B cell (primary cell): ENCODE measurements around the gene MEIS3. TPM values are rescaled to one million over a fixed set of nuclear protein-coding genes. Genes with fewer than 3 reads are reported as not detected.

ENCODE experiments used
- ATAC-seq: fragments of 200-7000 bp; cut with Tn5 transposase; one replicate; pipeline ENCODE4 v1.10.0; 2021; ENCODE audit warnings: low read depth, mild to moderate bottlenecking, moderate number of reproducible peaks, moderate library complexity
- CTCF ChIA-PET: fragments of 350-600 bp; sonication (Branson Sonifier 250); formaldehyde crosslinking; loops from one replicate; lab custom pipeline; 2021; ENCODE audit warnings: antibody characterized with exemption, inconsistent platforms; lab: Charles Lee
- POLR2A ChIA-PET: fragments of 350-600 bp; sonication (Branson Sonifier 250); formaldehyde crosslinking; loops from one replicate; lab custom pipeline; 2021; ENCODE audit warnings: antibody characterized with exemption; lab: Charles Lee
- DNase-seq: peaks from one replicate; pipeline ENCODE4 v3.0.0; 2013
- H2AFZ ChIP-seq: 2 replicates; pipeline ENCODE4 v1.6.1; 2012; ENCODE audit warnings: mild to moderate bottlenecking, low read depth, low read length; ENCODE audit not compliant: insufficient read depth, poor library complexity, severe bottlenecking
- H3K27ac ChIP-seq, 2 donors: 1 replicate in 1 of 2; 2 replicates in 1 of 2; pipeline ENCODE4 v1.5.1; 2012 to 2013; ENCODE audit warnings: low read length in 2 of 2, mild to moderate bottlenecking in 2 of 2, moderate library complexity in 1 of 2
- H3K27me3 ChIP-seq, 4 experiments: fragments of 200-600 bp in 1 of 4; sonication (generic) in 1 of 4; replicated peaks in 1 of 4; 1 replicate in 2 of 4; 2 replicates in 2 of 4; pipeline versions ENCODE4 v1.6.1 to v1.7.0; 2013 to 2016; ENCODE audit warnings: low read length in 3 of 4, mild to moderate bottlenecking in 2 of 4, mixed read lengths in 1 of 4, moderate library complexity in 1 of 4; ENCODE audit not compliant: insufficient read depth in 4 of 4, control insufficient read depth in 3 of 4; ENCODE audit errors: control extremely low read depth in 1 of 4
- H3K36me3 ChIP-seq, 2 experiments: replicated peaks in 1 of 2; 1 replicate in 1 of 2; 2 replicates in 1 of 2; pipeline versions ENCODE4 v1.6.1 to v1.7.1; 2013; ENCODE audit warnings: low read length in 1 of 2; ENCODE audit not compliant: insufficient read depth in 2 of 2, control insufficient read depth in 1 of 2; ENCODE audit errors: control extremely low read depth in 1 of 2, extremely low read depth in 1 of 2
- H3K4me1 ChIP-seq, 2 donors: fragments of 200-600 bp in 1 of 2; sonication (generic) in 1 of 2; 1 replicate in 1 of 2; 2 replicates in 1 of 2; pipeline versions ENCODE4 v1.5.1 to v1.6.1; 2013 to 2017; ENCODE audit warnings: low read length in 2 of 2; ENCODE audit not compliant: control insufficient read depth in 2 of 2, insufficient read depth in 2 of 2
- H3K4me2 ChIP-seq: replicated peaks from 2 replicates; pipeline ENCODE3; 2012; ENCODE audit warnings: mild to moderate bottlenecking, low read depth, low read length; ENCODE audit not compliant: poor library complexity, severe bottlenecking
- H3K4me3 ChIP-seq, 5 experiments: fragments of 200-600 bp in 1 of 5; sonication (generic) in 1 of 5; 1 replicate in 3 of 5; 2 replicates in 2 of 5; pipeline versions ENCODE4 v1.5.1 to v1.7.0; 2011 to 2016; ENCODE audit warnings: low read length in 4 of 5, mild to moderate bottlenecking in 4 of 5, low read depth in 2 of 5, control low read depth in 1 of 5, moderate library complexity in 1 of 5; ENCODE audit not compliant: insufficient read depth in 1 of 5; ENCODE audit errors: control extremely low read depth in 1 of 5, extremely low read depth in 1 of 5
- H3K79me2 ChIP-seq: fragments of 200-600 bp; sonication (generic); one replicate; pipeline ENCODE4 v1.6.0; 2016; ENCODE audit warnings: low read length; ENCODE audit not compliant: control insufficient read depth, insufficient read depth
- H3K9ac ChIP-seq: fragments of 200-600 bp; sonication (generic); 2 replicates; pipeline ENCODE4 v1.6.1; 2017; ENCODE audit warnings: mild to moderate bottlenecking, low read length, moderate library complexity
- H3K9me3 ChIP-seq, 3 donors: one replicate each; pipeline versions ENCODE4 v1.6.1 to v1.7.1; 2013; ENCODE audit warnings: low read length in 2 of 3; ENCODE audit not compliant: control insufficient read depth in 2 of 3, insufficient read depth in 1 of 3; ENCODE audit errors: control extremely low read depth in 1 of 3
- H4K20me1 ChIP-seq: 2 replicates; pipeline ENCODE4 v1.6.0; 2012; ENCODE audit warnings: mild to moderate bottlenecking, low read length; ENCODE audit not compliant: insufficient read depth, control insufficient read depth, poor library complexity, severe bottlenecking
- H3K27ac Mint-ChIP-seq: one replicate; pipeline ENCODE4 v1.8.0; 2021; ENCODE audit warnings: mixed read lengths
- H3K27me3 Mint-ChIP-seq: one replicate; pipeline ENCODE4 v1.8.0; 2021; ENCODE audit warnings: mixed read lengths
- H3K4me1 Mint-ChIP-seq: one replicate; pipeline ENCODE4 v1.8.0; 2021; ENCODE audit warnings: mixed read lengths
- H3K4me3 Mint-ChIP-seq: one replicate; pipeline ENCODE4 v1.8.0; 2021; ENCODE audit warnings: mixed read lengths
- H3K9me3 Mint-ChIP-seq: one replicate; pipeline ENCODE4 v1.8.0; 2022; ENCODE audit warnings: mixed read lengths; ENCODE audit not compliant: insufficient read depth
- EZH2 ChIP-seq: IDR thresholded peaks from 2 replicates; pipeline ENCODE4 v1.6.1; 2012; ENCODE audit warnings: borderline replicate concordance, low read depth, mild to moderate bottlenecking, moderate library complexity, low read length; ENCODE audit not compliant: insufficient read depth, poor library complexity, severe bottlenecking
- WGBS: methylation state at CpG from one replicate; pipeline ENCODE4 v1.1.5; 2013; ENCODE audit warnings: missing lambda C conversion rate; ENCODE audit not compliant: insufficient coverage; 5-methylcytosine and 5-hydroxymethylcytosine counted together
- intact Hi-C: fragments of 100-400 bp; cut with micrococcal nuclease; formaldehyde crosslinking; loops from one replicate; pipeline ENCODE4 v1.10.0; 2022
- polyA plus RNA-seq: library from polyadenylated mRNA; depleted of rRNA; stranded (reverse); fragments of >200 nt; gene quantifications from 2 replicates; pipeline ENCODE4 v1.2.3, GENCODE V29; 2012
- total RNA-seq, 2 donors: library from RNA; stranded (reverse); fragments of 120-200 nt in 1 of 2; gene quantifications; 1 replicate in 1 of 2; 2 replicates in 1 of 2; pipeline versions ENCODE4 v1.2.3 to v1.2.4, GENCODE V29; 2013 to 2022
- TF ChIP-seq, protein P1 (sequence below): fragments of 200-600 bp; IDR thresholded peaks from one replicate; pipeline ENCODE4 v1.8.0; 2022; ENCODE audit warnings: antibody characterized with exemption, mild to moderate bottlenecking

The MEIS3 gene
- total and polyA plus RNA-seq, 2 donors (not counting 1 experiment from before 2014, with no cell fraction given): not detected

GRCh38 chr19:47446534-47447469, 27.5 kb upstream of the MEIS3 start:
- H3K9me3 ChIP-seq: peaks cover 0 to 44% (median 6%) of the 10 kb centered on the region in 3 donors
- Mint-ChIP-seq H3K4me1 (peaks cover 28% of the 10 kb centered on the region), H3K9me3 (no peaks in the 10 kb centered on the region), H3K27ac (peak overlapping the region; percentile 53), H3K4me3 (peak overlapping the region; percentile 71), H3K27me3 (peaks cover 81% of the 10 kb centered on the region)
- no peaks in the 10 kb centered on the region for H3K79me2 ChIP-seq
- peak overlapping the region; percentile 84 for H3K4me2 ChIP-seq
- H3K27me3 ChIP-seq: peaks cover 0 to 76% (median 48%) of the 10 kb centered on the region in 4 experiments
- H3K36me3 ChIP-seq: no peaks in the 10 kb centered on the region
- no peak for TF ChIP-seq EZH2
- TF ChIP-seq, protein P1, sequence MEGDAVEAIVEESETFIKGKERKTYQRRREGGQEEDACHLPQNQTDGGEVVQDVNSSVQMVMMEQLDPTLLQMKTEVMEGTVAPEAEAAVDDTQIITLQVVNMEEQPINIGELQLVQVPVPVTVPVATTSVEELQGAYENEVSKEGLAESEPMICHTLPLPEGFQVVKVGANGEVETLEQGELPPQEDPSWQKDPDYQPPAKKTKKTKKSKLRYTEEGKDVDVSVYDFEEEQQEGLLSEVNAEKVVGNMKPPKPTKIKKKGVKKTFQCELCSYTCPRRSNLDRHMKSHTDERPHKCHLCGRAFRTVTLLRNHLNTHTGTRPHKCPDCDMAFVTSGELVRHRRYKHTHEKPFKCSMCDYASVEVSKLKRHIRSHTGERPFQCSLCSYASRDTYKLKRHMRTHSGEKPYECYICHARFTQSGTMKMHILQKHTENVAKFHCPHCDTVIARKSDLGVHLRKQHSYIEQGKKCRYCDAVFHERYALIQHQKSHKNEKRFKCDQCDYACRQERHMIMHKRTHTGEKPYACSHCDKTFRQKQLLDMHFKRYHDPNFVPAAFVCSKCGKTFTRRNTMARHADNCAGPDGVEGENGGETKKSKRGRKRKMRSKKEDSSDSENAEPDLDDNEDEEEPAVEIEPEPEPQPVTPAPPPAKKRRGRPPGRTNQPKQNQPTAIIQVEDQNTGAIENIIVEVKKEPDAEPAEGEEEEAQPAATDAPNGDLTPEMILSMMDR: no peak
- intact Hi-C loops: no loop called here
- ATAC-seq (no peak), DNase-seq (no peak)
- no peaks in the 10 kb centered on the region for H4K20me1 ChIP-seq
- H3K4me1 ChIP-seq: peaks cover 32 to 42% of the 10 kb centered on the region in 2 donors
- no peak overlapping the region for H3K27ac ChIP-seq
- no peak overlapping the region for H3K9ac ChIP-seq
- POLR2A ChIA-PET: no interaction called here
- CTCF ChIA-PET: interaction anchor here (0.6 to 2.2 kb wide), 4 partner anchors 9 to 141 kb away, joined by 3 to 9 read pairs (median 6); no protein-coding TSS in a partner anchor
- H3K4me3 ChIP-seq: peak overlapping the region in 1 of 5 experiments; percentile 9
- peak overlapping the region; percentile 78 for H2AFZ ChIP-seq
- WGBS: 8% methylated on average over 22 of the region's 28 CpGs
